Osteoblast (primary cell): ENCODE measurements around the gene GFM2. TPM values are rescaled to one million over a fixed set of nuclear protein-coding genes. Genes with fewer than 3 reads are reported as not detected.
A peak's percentile ranks its signal among the peaks of the same experiment; 100 is the strongest.

Source experiments
- DNase-seq: peaks from one replicate; pipeline ENCODE4 v3.0.0; 2011; ENCODE audit warnings: low spot score, mixed read lengths; ENCODE audit not compliant: insufficient read length; ENCODE audit errors: missing footprints
- H2AFZ ChIP-seq: 2 replicates; pipeline ENCODE4 v1.6.0; 2011; ENCODE audit warnings: mild to moderate bottlenecking, low read length
- H3K27ac ChIP-seq: 2 replicates; pipeline ENCODE4 v1.5.1; 2011; ENCODE audit warnings: mild to moderate bottlenecking, low read depth, low read length, moderate library complexity
- H3K27me3 ChIP-seq: 2 replicates; pipeline ENCODE4 v1.6.0; 2012; ENCODE audit warnings: mild to moderate bottlenecking, control low read depth, inconsistent platforms, low read length, moderate library complexity; ENCODE audit not compliant: insufficient read depth
- H3K36me3 ChIP-seq: 2 replicates; pipeline ENCODE4 v1.5.1; 2011; ENCODE audit warnings: mild to moderate bottlenecking, low read length, control low read depth, moderate library complexity; ENCODE audit not compliant: insufficient read depth
- H3K4me1 ChIP-seq: 2 replicates; pipeline ENCODE4 v1.5.1; 2011; ENCODE audit warnings: mild to moderate bottlenecking, low read length, control low read depth, moderate library complexity; ENCODE audit not compliant: insufficient read depth
- H3K4me2 ChIP-seq: 2 replicates; pipeline ENCODE4 v1.6.0; 2011; ENCODE audit warnings: mild to moderate bottlenecking, low read length; ENCODE audit not compliant: insufficient read depth
- H3K4me3 ChIP-seq: fragments of 200-600 bp; sonication (generic); 3 replicates; pipeline ENCODE4 v1.5.1; 2012; ENCODE audit warnings: mild to moderate bottlenecking, low read length, inconsistent platforms; ENCODE audit not compliant: insufficient read depth
- H3K79me2 ChIP-seq: 2 replicates; pipeline ENCODE4 v1.6.0; 2012; ENCODE audit warnings: mild to moderate bottlenecking, low read length, control low read depth, inconsistent platforms; ENCODE audit not compliant: insufficient read depth
- H3K9me3 ChIP-seq: 2 replicates; pipeline ENCODE4 v1.5.1; 2011; ENCODE audit warnings: low read depth, low read length, control low read depth
- H4K20me1 ChIP-seq: 2 replicates; pipeline ENCODE4 v1.6.0; 2012; ENCODE audit warnings: mild to moderate bottlenecking, low read length, control low read depth; ENCODE audit not compliant: insufficient read depth
- total RNA-seq: library from RNA; depleted of rRNA; stranded (reverse); fragments of >200 nt; gene quantifications from 2 replicates; pipeline ENCODE4 v1.2.3, GENCODE V29; 2012
- TF ChIP-seq, protein P1 (sequence below): IDR thresholded peaks from 2 replicates; pipeline ENCODE4 v1.5.1; 2011; ENCODE audit warnings: mild to moderate bottlenecking, low read depth, low read length, moderate library complexity; ENCODE audit errors: extremely low read depth

The GFM2 gene
- total RNA-seq, 1 donor = 22.8 TPM

DNA sequence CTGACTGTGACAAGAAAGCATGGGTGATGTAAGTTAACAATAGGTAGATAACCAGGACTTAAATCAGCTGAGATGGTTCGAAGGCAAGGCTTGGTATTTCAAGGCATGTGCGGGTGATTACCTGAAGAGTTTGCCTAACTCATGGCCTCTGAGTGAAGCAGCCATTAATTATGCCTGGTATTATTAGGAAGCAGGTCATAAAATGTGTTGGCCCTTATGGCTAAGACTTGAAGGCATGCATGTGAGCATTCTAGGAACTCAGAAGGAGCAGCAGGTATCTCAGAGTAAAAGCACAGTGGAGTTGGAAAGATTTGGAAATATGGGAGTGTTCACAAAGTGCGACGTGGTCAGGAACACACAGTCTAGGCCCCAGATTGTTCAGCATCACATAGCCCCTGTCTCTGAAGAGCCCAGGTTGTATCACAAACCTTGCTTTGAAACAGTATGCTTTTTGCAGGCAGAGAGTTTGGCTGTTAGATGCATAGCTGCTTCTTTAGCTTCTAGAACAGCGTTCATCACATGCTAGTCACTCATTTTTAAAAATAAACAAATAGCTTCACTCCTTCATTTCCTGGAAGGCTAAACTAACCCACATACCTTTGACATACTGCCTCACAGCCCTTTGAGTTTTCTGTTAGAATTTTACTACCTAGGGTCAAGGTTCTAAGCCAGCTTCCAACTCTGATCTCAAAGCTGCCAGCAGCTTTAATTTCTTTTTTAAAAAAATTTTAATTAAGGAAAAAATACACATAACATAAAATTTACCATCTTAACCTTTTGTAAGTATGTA, 79.8 kb downstream of the GFM2 start:
- Histone ChIP-seq H2AFZ (no peak overlapping the region), H3K4me1 (peaks cover 18% of the 10 kb centered on the region), H3K27me3 (no peaks in the 10 kb centered on the region), H4K20me1 (peaks cover 12% of the 10 kb centered on the region), H3K36me3 (peaks cover 22% of the 10 kb centered on the region), H3K4me2 (peak overlapping the region; percentile 90), H3K27ac (peak overlapping the region; percentile 73), H3K4me3 (peak overlapping the region; percentile 77), H3K9me3 (no peaks in the 10 kb centered on the region), H3K79me2 (peaks cover 38% of the 10 kb centered on the region)
- peak; percentile 36 for DNase-seq
- TF ChIP-seq, protein P1, sequence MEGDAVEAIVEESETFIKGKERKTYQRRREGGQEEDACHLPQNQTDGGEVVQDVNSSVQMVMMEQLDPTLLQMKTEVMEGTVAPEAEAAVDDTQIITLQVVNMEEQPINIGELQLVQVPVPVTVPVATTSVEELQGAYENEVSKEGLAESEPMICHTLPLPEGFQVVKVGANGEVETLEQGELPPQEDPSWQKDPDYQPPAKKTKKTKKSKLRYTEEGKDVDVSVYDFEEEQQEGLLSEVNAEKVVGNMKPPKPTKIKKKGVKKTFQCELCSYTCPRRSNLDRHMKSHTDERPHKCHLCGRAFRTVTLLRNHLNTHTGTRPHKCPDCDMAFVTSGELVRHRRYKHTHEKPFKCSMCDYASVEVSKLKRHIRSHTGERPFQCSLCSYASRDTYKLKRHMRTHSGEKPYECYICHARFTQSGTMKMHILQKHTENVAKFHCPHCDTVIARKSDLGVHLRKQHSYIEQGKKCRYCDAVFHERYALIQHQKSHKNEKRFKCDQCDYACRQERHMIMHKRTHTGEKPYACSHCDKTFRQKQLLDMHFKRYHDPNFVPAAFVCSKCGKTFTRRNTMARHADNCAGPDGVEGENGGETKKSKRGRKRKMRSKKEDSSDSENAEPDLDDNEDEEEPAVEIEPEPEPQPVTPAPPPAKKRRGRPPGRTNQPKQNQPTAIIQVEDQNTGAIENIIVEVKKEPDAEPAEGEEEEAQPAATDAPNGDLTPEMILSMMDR = no peak

DNA sequence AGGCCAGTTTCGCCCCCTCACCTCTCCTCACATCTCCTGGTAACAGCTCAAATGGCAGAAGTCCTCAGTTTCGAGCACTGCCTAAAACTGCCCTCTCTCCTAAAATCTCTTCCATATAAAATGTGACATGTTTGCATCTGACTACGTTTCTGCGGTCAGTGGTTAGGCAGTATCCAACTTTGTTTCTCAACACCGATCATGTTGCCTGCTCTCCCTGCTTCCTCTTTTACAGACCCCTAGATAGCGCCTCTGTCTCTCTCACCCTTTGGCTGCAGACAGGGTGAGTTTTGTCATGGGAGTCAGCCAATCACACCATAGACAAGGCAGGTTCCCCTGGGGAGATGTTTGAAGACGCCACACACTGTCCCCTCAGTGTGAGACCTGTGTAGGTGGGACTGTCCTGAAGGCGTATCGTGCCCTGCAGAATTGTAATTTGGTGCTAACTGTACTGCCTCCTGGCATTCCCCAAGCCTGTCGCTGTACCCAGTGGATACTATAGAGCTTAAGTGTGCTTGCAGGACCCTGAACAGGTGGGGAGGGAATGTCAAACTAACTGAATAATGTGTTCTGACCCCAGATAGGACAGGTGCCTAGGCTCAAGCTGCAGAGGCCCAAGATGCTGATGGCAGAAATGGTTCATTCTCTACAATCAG, 80.8 kb downstream of the GFM2 start:
- TF ChIP-seq, protein P1 = no peak
- peaks cover 38% of the 10 kb centered on the region for H3K79me2 ChIP-seq
- H3K36me3 ChIP-seq = peaks cover 19% of the 10 kb centered on the region
- H4K20me1 ChIP-seq = peaks cover 12% of the 10 kb centered on the region
- H3K4me3 ChIP-seq = peak overlapping the region; percentile 77
- H3K4me2 ChIP-seq = peak overlapping the region; percentile 90
- DNase-seq = no peak
- H3K9me3 ChIP-seq = no peaks in the 10 kb centered on the region
- H3K27ac ChIP-seq = peak overlapping the region; percentile 73
- no peaks in the 10 kb centered on the region for H3K27me3 ChIP-seq
- peaks cover 18% of the 10 kb centered on the region for H3K4me1 ChIP-seq
- peak overlapping the region; percentile 86 for H2AFZ ChIP-seq

DNA sequence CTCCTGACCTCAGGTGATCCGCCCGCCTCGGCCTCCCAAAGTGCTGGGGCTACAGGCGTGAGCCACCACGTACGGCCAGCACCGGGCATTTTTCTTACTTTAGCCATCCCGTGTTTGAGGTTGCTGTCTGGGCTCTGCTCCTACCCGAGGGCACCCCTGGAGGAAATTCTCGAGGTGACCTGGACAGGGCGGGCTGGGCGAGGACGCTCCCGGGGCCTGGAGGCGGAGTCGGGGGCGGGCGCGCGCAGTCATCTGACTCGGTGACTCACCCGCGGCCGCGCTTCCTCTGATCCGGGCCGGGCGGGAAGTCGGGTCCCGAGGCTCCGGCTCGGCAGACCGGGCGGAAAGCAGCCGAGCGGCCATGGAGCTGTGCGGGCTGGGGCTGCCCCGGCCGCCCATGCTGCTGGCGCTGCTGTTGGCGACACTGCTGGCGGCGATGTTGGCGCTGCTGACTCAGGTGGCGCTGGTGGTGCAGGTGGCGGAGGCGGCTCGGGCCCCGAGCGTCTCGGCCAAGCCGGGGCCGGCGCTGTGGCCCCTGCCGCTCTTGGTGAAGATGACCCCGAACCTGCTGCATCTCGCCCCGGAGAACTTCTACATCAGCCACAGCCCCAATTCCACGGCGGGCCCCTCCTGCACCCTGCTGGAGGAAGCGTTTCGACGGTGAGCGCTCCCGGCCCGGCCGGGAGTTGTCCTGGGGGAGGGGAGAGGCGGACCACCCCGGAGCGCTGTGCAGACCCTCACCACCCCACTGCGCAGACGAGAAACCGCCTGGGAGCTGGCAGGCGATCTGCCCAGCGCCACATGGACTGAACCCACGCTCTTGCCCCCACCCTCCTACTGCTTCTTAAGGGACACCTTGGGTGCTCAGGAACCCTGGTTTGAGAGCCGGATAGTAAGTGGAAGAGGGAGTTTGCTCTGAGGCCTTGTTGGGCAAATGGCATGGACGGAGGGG, 81.7 kb downstream of the GFM2 start, which contains the start of gene HEXB:
HEXB (plus strand) TSS at position 334 of the 952 bp plus-strand sequence; CDS start at position 362, 28 bp downstream.
- Histone ChIP-seq H3K79me2 (peaks cover 38% of the 10 kb centered on the region), H4K20me1 (peaks cover 12% of the 10 kb centered on the region), H2AFZ (peak within 1 kb of the TSS; percentile 86), H3K27ac (peak within 1 kb of the TSS; percentile 73), H3K4me3 (peak within 1 kb of the TSS; percentile 77), H3K36me3 (peaks cover 12% of the 10 kb centered on the region), H3K4me1 (peaks cover 18% of the 10 kb centered on the region), H3K4me2 (peak within 1 kb of the TSS; percentile 90), H3K27me3 (no peaks in the 10 kb centered on the region), H3K9me3 (no peaks in the 10 kb centered on the region)
- TF ChIP-seq, protein P1 = no peak
- peak; percentile 98 for DNase-seq
